Adipocyte (in vitro differentiated cells): ENCODE data around the gene SH2D6.
"Not testable (repeated sequence)": the region's sequence is repeated elsewhere in the genome, so short reads cannot be mapped to it uniquely, and the experiment has no call there.

Source experiments
- DNase-seq: peaks from one replicate; pipeline ENCODE4 v3.0.0-alpha.2; 2015; ENCODE audit warnings: low read depth
- H3K27me3 ChIP-seq: replicated peaks from 2 replicates; pipeline ENCODE4 v1.7.0; 2013; ENCODE audit warnings: mild to moderate bottlenecking, low read length, moderate library complexity; ENCODE audit not compliant: control insufficient read depth, insufficient read depth
- H3K36me3 ChIP-seq: 2 replicates; pipeline ENCODE4 v1.7.0; 2013; ENCODE audit warnings: low read length, mild to moderate bottlenecking, moderate library complexity; ENCODE audit not compliant: control insufficient read depth, insufficient read depth, severe bottlenecking
- H3K4me1 ChIP-seq: 2 replicates; pipeline ENCODE4 v1.7.0; 2013; ENCODE audit warnings: mild to moderate bottlenecking, low read length, moderate library complexity; ENCODE audit not compliant: control insufficient read depth, insufficient read depth
- H3K4me3 ChIP-seq: 2 replicates; pipeline ENCODE4 v1.7.0; 2013; ENCODE audit warnings: mild to moderate bottlenecking, low read length, moderate library complexity
- H3K9ac ChIP-seq: 2 replicates; pipeline ENCODE4 v1.7.0; 2013; ENCODE audit warnings: mild to moderate bottlenecking, low read length, moderate library complexity
- H3K9me3 ChIP-seq: 2 replicates; pipeline ENCODE4 v1.7.0; 2013; ENCODE audit warnings: mild to moderate bottlenecking, low read length, moderate library complexity; ENCODE audit not compliant: control insufficient read depth

The SH2D6 gene

DNA sequence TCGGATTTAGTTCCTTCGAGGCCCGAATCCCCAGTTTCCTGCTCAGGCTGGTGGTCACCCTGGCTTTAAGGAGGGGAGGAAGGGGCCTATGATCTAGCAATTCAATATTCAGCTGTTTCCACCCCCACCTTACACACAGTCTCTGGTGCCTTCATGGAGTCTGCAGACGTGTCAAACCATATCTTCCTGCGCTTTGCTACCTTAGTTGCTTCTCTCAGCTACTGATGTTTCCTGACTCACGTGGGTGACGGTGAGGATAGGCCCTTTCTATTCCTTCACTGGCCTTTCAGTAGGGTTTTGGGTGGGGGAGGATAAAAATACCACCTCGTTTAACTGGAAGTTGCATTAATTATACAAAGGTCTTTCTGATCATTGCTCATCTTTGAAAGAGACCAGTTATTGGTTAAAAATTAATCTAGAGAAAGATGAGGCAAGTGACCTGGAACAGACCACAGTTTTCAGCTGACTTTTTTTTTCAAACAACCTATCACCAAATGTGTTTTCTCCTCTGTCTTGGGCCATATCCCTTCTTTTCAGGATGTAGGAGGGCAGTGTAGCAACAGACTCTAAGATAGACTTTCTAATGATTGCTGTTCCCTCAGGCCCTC is 49.7 kb downstream of the SH2D6 start:
- Histone ChIP-seq H3K27me3 (no peaks in the 10 kb centered on the region), H3K9me3 (no peaks in the 10 kb centered on the region), H3K36me3 (no peaks in the 10 kb centered on the region)

DNA sequence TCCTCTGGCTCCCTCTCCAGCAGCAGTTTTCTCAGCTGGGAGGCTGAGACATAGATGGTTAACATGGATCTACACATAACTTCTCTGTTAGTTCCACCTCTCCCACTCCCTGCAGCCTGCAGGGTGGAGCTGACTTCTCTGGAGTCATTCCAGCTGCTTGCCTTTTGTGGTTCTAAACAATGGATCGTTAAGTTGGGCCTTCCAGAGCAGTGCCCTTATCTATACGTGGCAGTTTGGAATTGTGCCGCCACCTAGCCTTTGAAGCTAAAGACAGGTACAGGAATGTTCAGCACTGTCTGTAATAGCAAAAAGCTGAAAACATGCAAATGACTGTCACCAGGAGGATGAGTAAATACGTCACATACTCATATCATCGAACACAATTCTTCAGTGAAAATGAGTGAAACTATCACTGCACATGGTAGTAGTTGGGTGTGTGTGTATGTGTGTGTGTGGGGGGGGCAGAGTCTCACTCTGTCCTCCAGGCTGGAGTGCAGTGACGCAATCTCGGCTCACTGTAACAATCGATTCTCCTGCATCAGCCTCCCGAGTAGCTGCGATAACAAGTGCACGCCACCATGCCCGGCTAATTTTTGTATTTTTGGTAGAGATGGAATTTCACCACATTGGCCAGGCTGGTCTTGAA is 50.3 kb downstream of the SH2D6 start:
- Histone ChIP-seq H3K4me1 (no peaks in the 10 kb centered on the region), H3K36me3 (no peaks in the 10 kb centered on the region), H3K4me3 (no peak overlapping the region), H3K9me3 (no peaks in the 10 kb centered on the region), H3K27me3 (no peaks in the 10 kb centered on the region), H3K9ac (no peak overlapping the region)
- peak; percentile 62 for DNase-seq

More for the DNA sequence above, 49.7 kb downstream of the SH2D6 start:
- DNase-seq = no peak
- no peak overlapping the region for H3K9ac ChIP-seq
- H3K4me1 ChIP-seq = no peaks in the 10 kb centered on the region
- no peak overlapping the region for H3K4me3 ChIP-seq

DNA sequence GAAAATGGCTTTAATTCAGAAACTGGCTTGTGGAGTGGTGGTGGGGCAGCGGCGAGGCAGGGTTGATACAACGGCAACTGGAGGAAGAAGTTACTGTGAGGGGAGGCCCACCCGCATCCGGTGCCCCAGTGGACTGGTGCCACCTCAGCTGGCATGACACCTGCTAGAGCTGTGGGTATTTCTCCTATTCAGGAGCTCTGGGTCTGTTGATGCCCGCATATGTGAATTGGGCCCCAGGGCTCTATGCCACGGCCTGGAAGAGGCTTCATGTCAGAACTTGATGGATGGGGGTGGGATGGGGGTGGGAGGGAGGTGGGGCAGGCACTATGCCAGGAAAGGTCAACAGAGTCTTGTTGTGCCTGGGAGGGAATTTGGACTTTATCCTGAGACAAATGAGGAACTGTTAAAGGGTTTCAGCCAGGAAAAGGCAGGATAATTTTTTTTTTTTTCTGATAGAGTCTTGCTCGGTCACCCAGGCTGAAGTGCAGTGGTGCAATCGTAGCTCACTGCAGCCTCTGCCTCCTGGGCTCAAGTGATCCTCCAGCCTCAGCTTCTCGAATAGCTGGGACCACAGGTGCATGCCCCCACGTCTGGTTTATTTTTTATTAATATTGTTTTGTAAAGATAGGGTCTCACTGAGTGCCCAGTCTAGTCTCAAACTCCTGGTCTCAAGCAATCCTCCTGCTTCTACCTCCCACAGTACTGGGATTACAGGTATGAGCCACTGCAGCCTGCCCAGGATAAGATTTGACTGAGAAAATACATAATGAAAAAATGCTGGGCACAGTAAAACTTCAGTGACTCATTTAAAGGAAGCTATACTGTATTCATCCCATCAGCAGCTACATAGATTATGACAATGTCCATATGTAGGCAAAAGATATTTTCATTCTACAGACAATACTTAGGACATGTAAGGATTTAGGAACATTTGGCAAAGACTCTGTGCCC is 52.6 kb downstream of the SH2D6 start:
- no peaks in the 10 kb centered on the region for H3K36me3 ChIP-seq
- H3K9me3 ChIP-seq = no peaks in the 10 kb centered on the region
- no peak overlapping the region for H3K4me3 ChIP-seq
- no peaks in the 10 kb centered on the region for H3K27me3 ChIP-seq
- peaks cover 4% of the 10 kb centered on the region for H3K4me1 ChIP-seq
- H3K9ac ChIP-seq = no peak overlapping the region
- peak; percentile 28 for DNase-seq

DNA sequence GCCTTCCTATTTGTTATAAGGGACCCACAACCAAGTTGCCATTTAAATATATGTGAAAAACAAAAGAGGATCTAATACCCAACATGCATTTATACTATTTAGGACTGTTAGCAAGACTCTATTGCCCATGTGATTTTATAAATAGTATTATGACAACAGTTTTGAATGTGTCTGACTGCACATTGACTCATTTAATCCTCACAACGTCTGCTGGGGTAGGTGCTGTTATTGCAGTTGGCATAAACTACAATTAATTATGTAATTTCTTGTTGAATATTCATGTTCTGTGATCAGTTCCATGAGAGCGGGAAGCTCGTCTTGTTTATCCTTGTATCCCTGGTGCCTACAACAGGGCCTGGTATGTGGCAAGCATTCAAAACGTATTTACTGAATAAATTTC is 53.7 kb downstream of the SH2D6 start:
- Histone ChIP-seq H3K4me3 (no peak overlapping the region), H3K4me1 (peaks cover 6% of the 10 kb centered on the region), H3K9ac (no peak overlapping the region), H3K36me3 (no peaks in the 10 kb centered on the region), H3K27me3 (no peaks in the 10 kb centered on the region), H3K9me3 (no peaks in the 10 kb centered on the region)
- no peak for DNase-seq

DNA sequence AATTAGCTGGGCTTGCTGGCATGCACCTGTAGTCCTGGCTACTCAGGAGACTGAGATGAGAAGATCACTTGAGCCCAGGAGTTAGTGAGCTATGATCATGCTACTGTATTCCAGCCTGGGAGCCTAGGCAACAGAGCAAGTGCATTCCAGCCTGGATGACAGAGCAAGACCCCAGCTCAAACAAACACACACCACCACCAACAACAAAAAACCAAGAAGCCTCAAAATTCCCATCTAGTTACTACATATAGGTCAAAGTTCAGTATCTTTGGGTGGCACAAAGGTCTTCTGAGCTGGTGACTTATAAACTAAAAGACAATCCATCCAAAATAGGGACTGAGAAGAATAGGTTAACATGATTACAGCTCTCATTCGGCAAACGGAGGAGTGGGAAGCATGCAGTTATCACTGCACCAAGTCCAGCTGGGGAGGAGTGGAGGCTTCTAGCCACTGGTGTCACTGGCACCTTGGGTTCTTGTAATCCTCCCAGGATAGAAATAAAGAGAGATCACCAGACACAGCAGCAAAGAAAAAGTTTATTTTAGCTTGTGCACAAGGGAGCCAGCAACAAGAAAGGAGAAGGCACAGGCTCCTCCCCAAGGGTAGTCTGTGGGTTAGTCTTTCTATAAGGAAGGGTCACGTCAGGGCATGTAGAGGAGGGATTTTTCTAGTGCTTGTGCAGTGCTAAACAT is 57.4 kb downstream of the SH2D6 start:
- H3K4me1 ChIP-seq = peaks cover 6% of the 10 kb centered on the region

DNA sequence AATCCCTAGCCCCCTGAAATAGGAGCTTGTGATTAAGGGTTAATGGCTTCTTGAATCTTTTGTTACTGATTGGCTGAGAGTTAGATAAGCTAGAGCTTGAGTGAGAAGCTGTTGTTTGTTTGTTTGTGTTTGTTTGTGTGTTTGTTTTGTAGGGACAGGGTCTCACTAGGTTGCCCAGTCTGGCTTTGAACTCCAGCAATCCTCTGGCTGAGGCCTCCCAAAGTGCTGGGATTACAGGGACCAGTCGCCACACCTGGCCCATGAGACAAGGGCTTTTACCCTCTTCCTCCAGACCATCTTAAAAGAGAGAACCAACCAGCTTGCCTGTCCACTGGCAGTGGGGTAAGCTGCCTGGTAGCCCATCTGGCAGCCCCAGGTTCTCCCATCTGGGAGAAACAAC is 58.1 kb downstream of the SH2D6 start:
- Histone ChIP-seq H3K9me3 (no peaks in the 10 kb centered on the region), H3K27me3 (no peaks in the 10 kb centered on the region), H3K9ac (no peak overlapping the region), H3K4me3 (no peak overlapping the region), H3K36me3 (no peaks in the 10 kb centered on the region), H3K4me1 (peaks cover 6% of the 10 kb centered on the region)
- DNase-seq = no peak

More for the DNA sequence above, 57.4 kb downstream of the SH2D6 start:
- DNase-seq = no peak
- H3K4me3 ChIP-seq = no peak overlapping the region
- H3K36me3 ChIP-seq = no peaks in the 10 kb centered on the region
- H3K27me3 ChIP-seq = no peaks in the 10 kb centered on the region
- no peak overlapping the region for H3K9ac ChIP-seq
- H3K9me3 ChIP-seq = no peaks in the 10 kb centered on the region

DNA sequence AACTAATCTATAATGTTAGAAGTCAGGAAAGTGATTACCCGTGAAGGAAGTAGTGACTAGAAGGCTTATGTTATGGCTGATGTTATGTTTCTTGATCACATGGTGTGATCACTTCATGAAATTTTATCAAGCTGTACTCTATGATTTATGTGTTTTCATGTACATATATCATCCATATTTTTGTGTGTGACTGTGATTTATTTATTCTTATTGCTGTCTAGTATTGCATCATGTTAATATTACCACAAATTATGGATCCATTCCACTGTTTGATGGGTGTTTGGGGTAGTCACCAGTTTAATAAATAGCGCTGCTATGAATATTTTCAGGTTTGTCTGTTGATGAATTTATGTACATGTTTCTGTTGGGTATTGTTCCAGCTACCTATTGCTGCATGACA is 59.4 kb downstream of the SH2D6 start:
- no peak for DNase-seq
- Histone ChIP-seq H3K27me3 (no peaks in the 10 kb centered on the region), H3K36me3 (no peaks in the 10 kb centered on the region), H3K4me1 (peaks cover 6% of the 10 kb centered on the region), H3K9me3 (no peaks in the 10 kb centered on the region), H3K4me3 (no peak overlapping the region), H3K9ac (no peak overlapping the region)

DNA sequence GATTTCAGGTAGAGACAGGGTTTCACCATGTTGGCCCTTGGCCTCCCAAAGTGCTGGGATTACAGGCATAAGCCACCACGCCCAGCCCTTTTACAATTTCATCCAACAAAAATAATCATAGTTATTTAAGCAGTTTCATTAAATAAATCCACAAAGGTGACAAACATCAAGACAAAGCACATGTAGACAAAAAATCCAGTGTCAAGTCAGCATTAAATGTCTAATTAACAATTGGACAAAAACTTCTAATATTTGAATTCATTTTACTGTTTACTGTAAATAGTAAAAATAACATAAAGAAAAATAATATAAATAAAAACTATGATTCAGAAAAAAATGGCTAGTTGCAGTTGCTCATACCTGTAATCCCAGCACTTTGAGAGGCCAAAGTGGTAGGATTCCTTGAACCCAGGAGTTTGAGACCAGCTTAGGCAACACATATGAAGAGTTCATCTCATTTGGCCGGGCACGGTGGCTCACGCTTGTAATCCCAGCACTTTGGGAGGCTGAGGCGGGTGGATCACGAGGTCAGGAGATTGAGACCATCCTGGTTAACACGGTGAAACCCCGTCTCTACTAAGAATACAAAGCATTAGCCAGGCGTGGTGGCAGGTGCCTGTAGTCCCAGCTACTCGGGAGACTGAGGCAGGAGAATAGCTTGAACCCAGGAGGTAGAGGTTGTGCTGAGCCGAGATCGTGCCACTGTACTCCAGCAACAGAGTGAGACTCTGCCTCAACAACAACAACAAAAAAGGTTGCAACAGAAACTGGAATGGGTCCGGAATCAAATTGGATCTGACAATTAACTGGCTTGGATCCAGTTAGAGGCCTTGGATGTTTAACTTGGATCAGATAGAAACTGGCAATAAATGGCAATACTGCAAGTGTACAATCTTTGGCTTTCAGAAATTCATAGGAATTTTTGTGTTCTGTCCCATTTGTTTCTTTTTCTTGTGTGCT is 63.6 kb downstream of the SH2D6 start:
- Histone ChIP-seq H3K4me3 (no peak overlapping the region), H3K27me3 (no peaks in the 10 kb centered on the region), H3K4me1 (peaks cover 5% of the 10 kb centered on the region), H3K36me3 (no peaks in the 10 kb centered on the region), H3K9ac (no peak overlapping the region), H3K9me3 (no peaks in the 10 kb centered on the region)
- peak; percentile 84 for DNase-seq

DNA sequence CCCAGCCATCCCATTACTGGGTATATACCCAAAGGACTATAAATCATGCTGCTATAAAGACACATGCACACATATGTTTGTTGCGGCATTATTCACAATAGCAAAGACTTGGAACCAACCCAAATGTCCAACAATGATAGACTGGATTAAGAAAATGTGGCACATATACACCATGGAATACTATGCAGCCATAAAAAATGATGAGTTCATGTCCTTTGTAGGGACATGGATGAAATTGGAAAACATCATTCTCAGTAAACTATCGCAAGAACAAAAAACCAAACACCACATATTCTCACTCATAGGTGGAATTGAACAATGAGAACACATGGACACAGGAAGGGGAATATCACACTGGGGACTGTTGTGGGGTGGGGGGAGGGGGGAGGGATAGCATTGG is 66.1 kb downstream of the SH2D6 start:
- H3K4me3 ChIP-seq, DNase-seq, H3K9ac ChIP-seq, H3K9me3 ChIP-seq, H3K36me3 ChIP-seq, H3K27me3 ChIP-seq, H3K4me1 ChIP-seq: not testable (repeated sequence)

DNA sequence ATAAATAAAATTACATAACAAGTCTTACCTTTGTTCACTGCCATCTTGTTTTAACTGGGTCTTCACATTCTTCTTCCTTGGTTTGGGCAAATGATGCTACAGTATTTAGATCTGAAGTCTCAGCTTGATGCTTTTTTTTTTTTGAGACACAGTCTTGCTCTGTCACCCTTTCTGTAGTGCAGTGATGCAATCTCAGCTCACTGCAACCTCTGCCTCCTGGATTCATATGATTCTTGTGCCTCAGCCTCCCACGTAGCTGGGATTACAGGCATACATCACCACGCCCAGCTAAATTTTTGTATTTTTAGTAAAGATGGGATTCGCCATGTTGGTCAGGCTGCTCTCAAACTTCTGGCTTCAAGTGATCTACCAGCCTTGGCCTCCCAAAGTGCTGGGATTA is 67.3 kb downstream of the SH2D6 start:
- Histone ChIP-seq H3K36me3 (no peaks in the 10 kb centered on the region), H3K9ac (no peak overlapping the region), H3K4me1 (peaks cover 5% of the 10 kb centered on the region), H3K4me3 (no peak overlapping the region), H3K9me3 (no peaks in the 10 kb centered on the region), H3K27me3 (no peaks in the 10 kb centered on the region)
- DNase-seq = peak; percentile 48
